Type B pancreatic cell (in vitro differentiated cells): ENCODE measurements around the gene GPC5. TPM values are rescaled to one million over a fixed set of nuclear protein-coding genes. Genes with fewer than 3 reads are reported as not detected.

ENCODE experiments used
- DNase-seq: peaks from one replicate; pipeline ENCODE4 v3.0.0; 2021; ENCODE audit warnings: mixed read lengths; ENCODE audit not compliant: unreplicated experiment; ENCODE audit errors: extremely low spot score
- H3K27ac Mint-ChIP-seq: 2 replicates; pipeline ENCODE4 v1.8.0; 2021; ENCODE audit warnings: mild to moderate bottlenecking, mixed read lengths
- H3K27me3 Mint-ChIP-seq: 2 replicates; pipeline ENCODE4 v1.8.0; 2021; ENCODE audit warnings: mixed read lengths
- H3K36me3 Mint-ChIP-seq: 2 replicates; pipeline ENCODE4 v1.8.0; 2021; ENCODE audit warnings: mixed read lengths
- H3K4me1 Mint-ChIP-seq: one replicate; pipeline ENCODE4 v1.8.0; 2021; ENCODE audit warnings: mixed read lengths; ENCODE audit not compliant: unreplicated experiment
- H3K4me3 Mint-ChIP-seq: 2 replicates; pipeline ENCODE4 v1.8.0; 2021; ENCODE audit warnings: mild to moderate bottlenecking, mixed read lengths
- H3K9me3 Mint-ChIP-seq: 2 replicates; pipeline ENCODE4 v1.8.0; 2021; ENCODE audit warnings: mixed read lengths
- total RNA-seq: library from RNA; stranded (reverse); gene quantifications from 2 replicates; pipeline ENCODE4 v1.2.1, GENCODE V29; 2021; ENCODE audit warnings: low replicate concordance
- TF ChIP-seq, protein P1 (sequence below): fragments of 200-600 bp; sonication (generic); conservative IDR thresholded peaks from 2 replicates; pipeline ENCODE4 v1.5.0; 2021; ENCODE audit warnings: antibody characterized with exemption, mild to moderate bottlenecking

The GPC5 gene
- total RNA-seq, 1 donor from 2014 or later = 2.8 TPM

DNA sequence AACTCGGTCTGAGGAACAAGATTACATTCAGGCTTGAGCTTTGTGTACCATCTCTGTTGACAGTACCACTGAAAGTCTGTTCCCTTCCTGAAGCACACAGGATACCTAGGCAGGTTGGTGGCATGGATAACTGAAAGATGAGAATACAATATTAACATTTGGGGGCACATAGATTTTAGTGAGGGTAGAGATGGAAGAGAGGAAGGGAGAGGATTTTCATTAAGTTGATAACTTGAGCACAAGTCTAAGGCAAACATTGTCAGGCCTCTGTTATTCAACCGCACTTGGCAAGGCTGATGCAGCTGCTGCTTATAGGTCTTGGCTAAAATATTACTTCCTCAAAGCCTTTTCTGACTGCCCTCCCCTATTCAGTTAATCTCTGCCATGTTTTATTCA, 40.0 kb upstream of the GPC5 start:
- H3K4me3 Mint-ChIP-seq = no peak overlapping the region
- peak overlapping the region; percentile 16 for H3K27ac Mint-ChIP-seq
- no peaks in the 10 kb centered on the region for H3K9me3 Mint-ChIP-seq
- TF ChIP-seq, protein P1, sequence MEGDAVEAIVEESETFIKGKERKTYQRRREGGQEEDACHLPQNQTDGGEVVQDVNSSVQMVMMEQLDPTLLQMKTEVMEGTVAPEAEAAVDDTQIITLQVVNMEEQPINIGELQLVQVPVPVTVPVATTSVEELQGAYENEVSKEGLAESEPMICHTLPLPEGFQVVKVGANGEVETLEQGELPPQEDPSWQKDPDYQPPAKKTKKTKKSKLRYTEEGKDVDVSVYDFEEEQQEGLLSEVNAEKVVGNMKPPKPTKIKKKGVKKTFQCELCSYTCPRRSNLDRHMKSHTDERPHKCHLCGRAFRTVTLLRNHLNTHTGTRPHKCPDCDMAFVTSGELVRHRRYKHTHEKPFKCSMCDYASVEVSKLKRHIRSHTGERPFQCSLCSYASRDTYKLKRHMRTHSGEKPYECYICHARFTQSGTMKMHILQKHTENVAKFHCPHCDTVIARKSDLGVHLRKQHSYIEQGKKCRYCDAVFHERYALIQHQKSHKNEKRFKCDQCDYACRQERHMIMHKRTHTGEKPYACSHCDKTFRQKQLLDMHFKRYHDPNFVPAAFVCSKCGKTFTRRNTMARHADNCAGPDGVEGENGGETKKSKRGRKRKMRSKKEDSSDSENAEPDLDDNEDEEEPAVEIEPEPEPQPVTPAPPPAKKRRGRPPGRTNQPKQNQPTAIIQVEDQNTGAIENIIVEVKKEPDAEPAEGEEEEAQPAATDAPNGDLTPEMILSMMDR = no peak
- no peaks in the 10 kb centered on the region for H3K27me3 Mint-ChIP-seq
- peaks cover 35% of the 10 kb centered on the region for H3K36me3 Mint-ChIP-seq
- H3K4me1 Mint-ChIP-seq = peaks cover 35% of the 10 kb centered on the region
- no peak for DNase-seq

DNA sequence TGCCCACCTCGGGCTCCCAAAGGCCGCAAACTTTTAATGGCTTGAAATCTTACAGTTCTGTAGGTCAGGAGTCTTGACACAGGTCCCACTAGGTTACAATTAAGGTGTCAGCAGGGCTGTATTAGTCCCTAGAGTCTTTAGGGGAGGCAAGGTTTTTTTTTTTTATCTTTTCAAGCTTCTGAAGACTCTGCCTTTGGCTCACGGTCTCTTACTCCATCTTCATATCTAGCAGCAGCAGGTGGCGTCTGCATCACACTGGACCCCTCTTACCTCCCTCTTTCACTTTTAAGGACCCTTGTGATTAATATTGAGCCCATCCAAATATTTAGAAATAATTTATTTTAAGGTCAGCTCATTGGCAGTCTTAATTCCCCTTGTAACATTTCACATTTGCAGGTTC, 39.3 kb upstream of the GPC5 start:
- H3K36me3 Mint-ChIP-seq = peaks cover 28% of the 10 kb centered on the region

DNA sequence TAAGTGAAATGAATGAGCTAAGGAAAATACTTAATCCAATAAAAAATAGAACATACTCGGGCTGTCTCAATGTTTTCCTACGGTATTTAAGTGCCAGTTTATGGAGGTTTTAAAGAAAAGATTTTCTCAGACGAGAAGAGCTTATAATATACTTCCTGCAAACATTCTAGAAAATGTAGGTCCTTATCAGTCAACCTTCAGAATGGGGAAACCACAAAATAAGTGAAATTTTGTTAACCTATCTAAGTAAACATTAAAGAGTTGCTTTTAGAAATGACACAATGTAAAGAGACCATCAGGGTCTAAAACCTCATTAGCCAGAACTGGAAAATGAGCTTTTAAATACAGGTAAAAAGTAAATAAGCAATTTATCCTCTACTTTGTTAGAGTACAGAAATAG, 38.8 kb upstream of the GPC5 start:
- Mint-ChIP-seq H3K4me1 (peaks cover 33% of the 10 kb centered on the region), H3K27me3 (no peaks in the 10 kb centered on the region)

More for the DNA sequence above, 39.3 kb upstream of the GPC5 start:
- Mint-ChIP-seq H3K27ac (no peak overlapping the region), H3K4me3 (no peak overlapping the region), H3K27me3 (no peaks in the 10 kb centered on the region), H3K4me1 (peaks cover 33% of the 10 kb centered on the region), H3K9me3 (no peaks in the 10 kb centered on the region)
- TF ChIP-seq, protein P1 = no peak
- no peak for DNase-seq

DNA sequence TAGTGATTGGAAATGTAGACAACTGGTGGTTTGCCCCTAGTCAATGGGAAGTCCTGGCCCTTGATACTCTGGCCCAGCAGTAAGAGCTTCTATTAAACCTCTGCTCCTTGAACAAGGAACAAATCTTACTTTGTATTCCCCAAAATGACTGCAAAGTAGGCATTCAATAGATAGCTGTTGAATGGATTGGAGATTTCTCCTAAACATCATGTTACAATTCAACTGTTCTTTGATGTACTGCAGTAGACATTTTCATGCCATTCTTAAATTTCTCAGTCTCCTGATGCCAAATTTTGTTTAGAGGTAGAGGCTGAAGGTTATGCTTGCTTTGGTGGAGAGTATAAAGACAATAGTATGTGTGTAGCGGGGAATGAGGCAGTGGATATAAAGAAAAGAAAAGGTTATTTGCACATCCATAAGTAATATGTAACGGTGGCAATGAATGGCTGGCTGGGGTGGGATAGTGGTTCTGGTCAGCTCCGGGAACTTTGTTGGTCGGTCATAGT, 38.1 kb upstream of the GPC5 start:
- no peak for DNase-seq
- Mint-ChIP-seq H3K9me3 (no peaks in the 10 kb centered on the region), H3K27me3 (no peaks in the 10 kb centered on the region), H3K4me1 (peaks cover 33% of the 10 kb centered on the region), H3K36me3 (peaks cover 19% of the 10 kb centered on the region), H3K27ac (no peak overlapping the region), H3K4me3 (no peak overlapping the region)
- TF ChIP-seq, protein P1 = no peak

More for the DNA sequence above, 38.8 kb upstream of the GPC5 start:
- TF ChIP-seq, protein P1 = no peak
- DNase-seq = no peak
- Mint-ChIP-seq H3K9me3 (no peaks in the 10 kb centered on the region), H3K4me3 (no peak overlapping the region), H3K27ac (no peak overlapping the region), H3K36me3 (peaks cover 26% of the 10 kb centered on the region)

DNA sequence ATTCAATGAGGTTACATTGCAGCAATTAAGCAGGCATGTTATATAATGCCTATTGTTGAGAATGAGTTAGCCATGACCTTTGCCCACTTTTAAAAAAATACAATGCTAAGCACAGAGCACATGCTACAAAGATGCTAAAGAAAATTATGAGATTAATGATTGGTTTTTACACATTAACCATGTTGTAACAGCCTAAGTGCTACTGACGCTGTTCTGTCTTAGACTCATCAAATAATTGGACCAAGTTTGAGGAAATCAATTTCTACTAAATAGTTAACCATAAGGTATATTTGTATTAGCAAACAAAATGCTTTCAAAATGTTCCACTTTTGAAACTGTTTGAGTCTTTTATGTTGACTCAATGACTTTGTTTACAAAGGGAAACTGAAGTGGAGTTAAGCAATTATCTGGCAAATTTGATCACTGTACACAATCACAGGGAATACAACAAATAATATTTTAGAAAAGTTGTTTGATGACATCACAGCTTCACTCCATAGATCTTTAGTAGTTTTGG, 36.6 kb upstream of the GPC5 start:
- no peaks in the 10 kb centered on the region for H3K27me3 Mint-ChIP-seq
- peaks cover 4% of the 10 kb centered on the region for H3K36me3 Mint-ChIP-seq
- peaks cover 23% of the 10 kb centered on the region for H3K4me1 Mint-ChIP-seq
- no peak for DNase-seq
- TF ChIP-seq, protein P1 = no peak
- no peak overlapping the region for H3K27ac Mint-ChIP-seq
- H3K9me3 Mint-ChIP-seq = no peaks in the 10 kb centered on the region
- no peak overlapping the region for H3K4me3 Mint-ChIP-seq
